GM10248 (cell line): ENCODE results near the gene ZNF428.
"Not testable (repeated sequence)": the region's sequence is repeated elsewhere in the genome, so short reads cannot be mapped to it uniquely, and the experiment has no call there.

Source experiments
- CTCF ChIA-PET: fragments of 300-600 bp; sonication (Branson Sonifier 250); formaldehyde crosslinking; extraction: SDS; loops from one replicate; lab custom pipeline; 2021; ENCODE audit warnings: antibody characterized with exemption; lab: Yijun Ruan, JAX
- POLR2A ChIA-PET: fragments of 350-650 bp; sonication (Branson Sonifier 250); formaldehyde crosslinking; extraction: SDS; loops from one replicate; lab custom pipeline; 2020; ENCODE audit warnings: antibody characterized with exemption; lab: Yijun Ruan, JAX
- DNase-seq: peaks from one replicate; pipeline ENCODE4 v3.0.0; 2012; ENCODE audit errors: extremely low spot score
- TF ChIP-seq, protein P1 (sequence below): IDR thresholded peaks from 2 replicates; pipeline ENCODE4 v1.5.1; 2012; ENCODE audit warnings: mild to moderate bottlenecking, low read depth; ENCODE audit errors: extremely low read depth, missing control alignments, control extremely low read depth

The ZNF428 gene

GRCh38 chr19:43605875-43606568, 13.4 kb downstream of the ZNF428 start:
- CTCF ChIA-PET, result interaction anchor here (1.1 to 3.0 kb wide), 4 partner anchors 9 to 159 kb away, joined by 4 to 8 read pairs (median 4); partner anchors contain the start of gene ZNF576
- DNase-seq, result no peak
- TF ChIP-seq, protein P1, sequence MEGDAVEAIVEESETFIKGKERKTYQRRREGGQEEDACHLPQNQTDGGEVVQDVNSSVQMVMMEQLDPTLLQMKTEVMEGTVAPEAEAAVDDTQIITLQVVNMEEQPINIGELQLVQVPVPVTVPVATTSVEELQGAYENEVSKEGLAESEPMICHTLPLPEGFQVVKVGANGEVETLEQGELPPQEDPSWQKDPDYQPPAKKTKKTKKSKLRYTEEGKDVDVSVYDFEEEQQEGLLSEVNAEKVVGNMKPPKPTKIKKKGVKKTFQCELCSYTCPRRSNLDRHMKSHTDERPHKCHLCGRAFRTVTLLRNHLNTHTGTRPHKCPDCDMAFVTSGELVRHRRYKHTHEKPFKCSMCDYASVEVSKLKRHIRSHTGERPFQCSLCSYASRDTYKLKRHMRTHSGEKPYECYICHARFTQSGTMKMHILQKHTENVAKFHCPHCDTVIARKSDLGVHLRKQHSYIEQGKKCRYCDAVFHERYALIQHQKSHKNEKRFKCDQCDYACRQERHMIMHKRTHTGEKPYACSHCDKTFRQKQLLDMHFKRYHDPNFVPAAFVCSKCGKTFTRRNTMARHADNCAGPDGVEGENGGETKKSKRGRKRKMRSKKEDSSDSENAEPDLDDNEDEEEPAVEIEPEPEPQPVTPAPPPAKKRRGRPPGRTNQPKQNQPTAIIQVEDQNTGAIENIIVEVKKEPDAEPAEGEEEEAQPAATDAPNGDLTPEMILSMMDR, result no peak
- POLR2A ChIA-PET, result interaction anchor here (0.7 to 1.1 kb wide), 3 partner anchors 10 to 1472 kb away, joined by 3 to 7 read pairs (median 6); partner anchors contain the start of genes IRGQ and ZNF576

- POLR2A ChIA-PET, DNase-seq: not testable (repeated sequence)
- CTCF ChIA-PET, result interaction anchor here (0.9 to 1.8 kb wide), 5 partner anchors 11 to 168 kb away, joined by 3 to 6 read pairs (median 3); partner anchors contain the start of gene SRRM5
These were observed 19.1 kb downstream of the ZNF428 start for GRCh38 chr19:43600326-43600725.

GRCh38 chr19:43599635-43600295, 19.7 kb downstream of the ZNF428 start:
- DNase-seq, result no peak
- POLR2A ChIA-PET, result no interaction called here
- CTCF ChIA-PET, result interaction anchor here (0.9 to 1.8 kb wide), 5 partner anchors 12 to 167 kb away, joined by 3 to 6 read pairs (median 3); partner anchors contain the start of gene SRRM5
- TF ChIP-seq, protein P1, result no peak

DNA sequence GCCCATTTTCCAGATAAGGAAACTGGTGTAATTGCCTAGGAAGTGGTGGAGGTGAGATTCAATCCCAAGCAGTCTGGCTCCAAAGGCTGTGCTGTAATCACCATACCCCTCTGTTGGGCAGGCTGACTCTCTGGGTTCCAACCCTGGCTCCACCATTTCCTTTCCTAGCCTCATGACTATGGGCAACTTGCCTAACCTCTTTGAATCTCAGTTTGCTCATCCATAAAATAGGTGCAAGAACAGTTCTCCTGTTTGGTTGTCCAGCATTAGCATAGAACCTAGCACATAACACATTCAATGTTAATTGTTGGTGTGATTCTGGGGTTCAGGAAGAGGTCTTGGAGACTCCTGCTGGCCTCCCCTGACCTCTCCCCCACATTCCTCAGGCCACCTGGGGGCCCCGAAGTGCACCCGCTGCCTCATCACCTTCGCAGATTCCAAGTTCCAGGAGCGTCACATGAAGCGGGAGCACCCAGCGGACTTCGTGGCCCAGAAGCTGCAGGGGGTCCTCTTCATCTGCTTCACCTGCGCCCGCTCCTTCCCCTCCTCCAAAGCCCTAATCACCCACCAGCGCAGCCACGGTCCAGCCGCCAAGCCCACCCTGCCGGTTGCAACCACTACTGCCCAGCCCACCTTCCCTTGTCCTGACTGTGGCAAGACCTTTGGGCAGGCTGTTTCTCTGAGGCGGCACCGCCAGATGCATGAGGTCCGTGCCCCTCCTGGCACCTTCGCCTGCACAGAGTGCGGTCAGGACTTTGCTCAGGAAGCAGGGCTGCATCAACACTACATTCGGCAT, 20.8 kb downstream of the ZNF428 start:
- DNase-seq, result no peak
- POLR2A ChIA-PET, result no interaction called here
- TF ChIP-seq, protein P1, result no peak
- CTCF ChIA-PET, result interaction anchor here (1.8 kb wide), 1 partner anchor 151 kb away, joined by 5 read pairs; no protein-coding TSS in a partner anchor

DNA sequence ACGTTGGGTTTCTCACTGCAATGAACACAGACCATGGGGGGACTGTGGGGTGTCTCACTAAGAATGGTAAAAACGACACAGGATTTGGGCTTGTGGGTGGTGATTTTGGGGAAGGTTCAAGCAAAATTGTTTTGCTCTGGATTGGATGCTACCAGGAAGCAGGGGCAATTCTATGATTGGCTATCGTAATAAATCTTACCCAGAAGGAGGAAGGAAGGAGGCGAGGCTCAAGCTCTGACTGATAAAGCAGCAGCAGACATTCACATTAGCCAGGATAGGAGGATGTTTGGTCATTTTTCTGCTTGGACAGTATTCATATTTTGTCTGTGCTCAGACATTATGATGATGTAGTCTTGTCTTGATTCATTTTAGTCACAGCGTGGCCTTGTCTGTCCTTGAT, 21.6 kb downstream of the ZNF428 start:
- DNase-seq, result no peak
- ChIA-PET POLR2A (no interaction called here), CTCF (interaction anchor here (6.1 kb wide), 1 partner anchor 44 kb away, joined by 60 read pairs; no protein-coding TSS in a partner anchor)
- TF ChIP-seq, protein P1, result no peak

DNA sequence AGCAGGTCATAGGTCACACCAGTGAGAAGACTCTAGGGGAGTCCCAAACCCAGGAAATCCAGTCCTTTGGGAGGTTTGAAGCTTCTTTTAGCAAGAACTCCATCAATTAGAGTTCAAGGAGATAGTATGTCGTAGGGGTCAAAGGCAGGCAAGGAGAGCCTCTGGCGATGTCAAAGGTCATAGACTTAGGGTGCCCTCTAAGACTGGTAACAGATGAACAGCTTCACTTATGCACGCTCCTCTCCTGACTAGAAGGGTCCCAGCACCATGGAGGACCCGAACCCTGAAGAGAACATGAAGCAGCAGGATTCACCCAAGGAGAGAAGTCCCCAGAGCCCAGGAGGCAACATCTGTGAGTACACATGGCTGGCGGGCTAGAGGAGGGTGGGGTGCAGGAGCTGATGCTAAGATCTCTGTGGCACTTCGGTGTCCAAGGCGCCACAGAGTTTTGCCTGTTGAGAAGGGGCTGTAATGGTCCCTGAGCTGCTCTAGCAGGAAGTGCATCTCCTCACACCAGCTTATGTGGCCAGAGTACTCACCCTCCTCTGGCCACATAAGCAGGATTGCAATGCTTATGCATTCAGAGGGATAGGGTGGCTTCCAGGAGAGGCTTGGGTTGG, 22.5 kb downstream of the ZNF428 start:
- CTCF ChIA-PET, result interaction anchor here (0.6 to 6.1 kb wide), 7 partner anchors 9 to 1233 kb away, joined by 3 to 60 read pairs (median 9); partner anchors contain the start of gene ZNF575
- DNase-seq, result no peak
- POLR2A ChIA-PET, result interaction anchor here (1.3 to 1.4 kb wide), 2 partner anchors 8 to 10 kb away, joined by 3 to 6 read pairs; no protein-coding TSS in a partner anchor
- TF ChIP-seq, protein P1, result no peak
